GM23248 (cell line): ENCODE measurements around the gene SMARCA4.

Experiments used
- EZH2 ChIP-seq: fragments of 200-600 bp; sonication (generic); IDR thresholded peaks from 2 replicates; pipeline ENCODE4 v1.6.1; 2018; ENCODE audit warnings: antibody characterized with exemption, mild to moderate bottlenecking; ENCODE audit not compliant: insufficient read depth, poor library complexity, severe bottlenecking
- EZH2phosphoT487 ChIP-seq: fragments of 200-600 bp; sonication (generic); IDR thresholded peaks from 2 replicates; pipeline ENCODE4 v1.6.1; 2018; ENCODE audit warnings: antibody characterized with exemption, moderate library complexity, mild to moderate bottlenecking, low read depth; ENCODE audit not compliant: insufficient read depth

- TF ChIP-seq EZH2 (no peak), EZH2phosphoT487 (no peak)
Measured at GRCh38 chr19:10979951-10980381, 19.1 kb downstream of the SMARCA4 start.
